Measurements from ENCODE around the gene ECEL1.

The ECEL1 gene

DNA sequence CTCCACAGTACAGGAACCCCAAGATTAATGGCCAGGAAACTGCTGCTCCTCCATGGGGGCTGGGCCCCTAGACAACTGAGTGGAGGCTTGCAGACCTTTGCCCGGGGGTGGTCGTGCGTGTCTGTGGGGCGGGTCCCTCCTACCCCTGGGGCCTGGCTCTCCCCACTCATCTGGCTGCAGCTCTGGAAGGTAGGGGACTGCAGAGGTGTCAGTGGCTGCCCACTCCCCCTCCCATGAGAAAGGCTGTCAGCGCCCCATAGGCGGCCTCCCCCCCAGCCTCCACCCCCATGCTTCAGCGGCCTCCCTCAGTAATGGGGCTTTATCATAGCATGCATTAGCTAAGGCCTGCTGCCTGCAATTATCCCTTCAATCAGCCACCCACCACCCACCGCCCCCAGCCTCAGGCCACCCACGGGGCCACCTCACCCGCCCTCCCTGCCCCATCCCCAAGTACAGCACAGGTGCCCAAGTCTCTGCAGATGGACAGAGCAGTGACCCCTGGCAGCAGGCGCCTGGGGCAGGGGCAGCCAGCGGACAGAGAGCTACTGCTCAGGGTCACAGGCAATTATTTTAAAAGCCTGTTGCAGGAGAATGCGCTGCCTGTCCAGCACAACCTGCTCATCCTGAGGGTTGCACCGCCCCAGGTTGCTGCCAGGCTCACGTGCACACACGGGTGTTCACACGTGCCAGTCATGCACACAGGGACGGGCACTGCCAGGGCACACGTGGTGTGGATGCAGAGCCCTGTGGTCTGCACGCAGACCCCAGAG lies 9.1 kb upstream of the ECEL1 start:
- DNase-seq: no peak

DNA sequence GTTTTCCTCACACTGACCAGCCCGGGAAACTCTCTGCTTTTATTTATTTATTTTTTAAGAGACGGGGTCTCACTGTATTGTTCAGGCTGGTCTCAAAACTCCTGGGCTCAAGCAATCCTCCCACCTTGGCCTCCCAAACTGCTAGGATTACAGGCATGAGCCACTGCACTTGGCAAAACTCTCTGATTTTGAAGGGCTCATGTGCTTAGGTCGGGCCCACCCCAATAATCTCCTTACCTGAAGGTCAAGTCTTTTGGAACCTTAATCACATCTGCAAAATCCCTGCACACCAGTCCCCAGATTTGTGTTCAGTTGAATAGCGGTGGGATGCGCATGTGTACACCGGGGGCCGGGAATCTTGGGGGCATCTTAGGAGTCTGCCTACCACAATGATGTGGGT lies 7.7 kb upstream of the ECEL1 start:
- no peak for DNase-seq

DNA sequence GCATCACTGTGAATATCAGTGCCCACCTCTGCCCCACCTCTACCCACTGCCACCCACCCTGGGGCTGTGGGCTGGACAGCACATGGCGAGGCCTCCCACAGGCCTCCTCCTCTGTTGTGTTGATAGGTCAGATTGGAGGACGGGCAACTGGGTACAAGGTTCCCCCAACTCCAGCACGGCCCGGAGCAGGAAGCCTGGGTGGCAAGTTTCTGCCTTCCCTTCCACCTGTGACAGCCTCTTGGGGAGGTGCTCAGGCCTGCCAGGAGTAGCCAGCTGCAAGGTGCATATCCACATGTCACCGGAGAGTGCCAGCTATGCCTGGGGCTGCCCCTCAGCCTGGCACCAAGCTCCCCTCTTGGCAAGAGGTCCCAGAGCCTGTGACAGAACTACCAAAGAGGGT lies 6.9 kb upstream of the ECEL1 start:
- DNase-seq: no peak

DNA sequence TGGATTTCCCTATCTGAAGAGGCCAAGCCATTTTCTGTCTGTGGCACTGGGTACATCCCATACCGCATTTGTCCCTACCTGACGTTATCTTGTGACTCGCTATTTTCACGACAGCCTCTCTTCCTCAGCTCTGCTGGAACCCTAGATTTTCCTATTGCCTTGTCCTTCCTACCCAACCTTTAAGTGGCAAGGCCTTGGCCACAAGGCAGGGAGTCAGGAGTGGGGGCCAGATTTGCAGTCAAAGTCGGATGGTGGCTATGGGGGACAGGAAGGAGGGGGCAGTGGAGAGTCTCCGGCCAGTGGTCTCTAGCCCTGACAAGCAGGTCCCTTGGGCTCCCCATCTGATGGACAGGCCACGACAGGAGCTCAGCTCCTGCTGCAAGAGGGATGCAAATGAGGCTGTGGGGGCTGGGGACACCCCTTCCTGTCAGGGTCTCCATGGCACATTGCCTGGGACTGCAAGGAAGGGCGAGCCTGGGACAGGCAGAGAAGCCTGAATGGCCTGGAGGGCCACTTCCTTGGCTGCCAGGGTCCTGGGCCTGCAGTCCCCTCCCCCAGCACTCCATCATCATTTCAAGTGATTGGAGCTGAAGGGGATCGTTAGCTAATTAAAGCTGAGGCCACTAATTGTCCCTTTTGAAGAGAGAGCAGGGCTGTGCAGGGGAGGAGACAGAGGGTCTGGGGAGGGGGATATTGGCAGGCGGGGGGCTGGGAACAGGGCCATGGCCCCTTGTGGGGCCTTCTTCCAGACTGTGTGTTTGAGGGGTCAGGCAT lies 6.3 kb upstream of the ECEL1 start:
- no peak for DNase-seq

DNA sequence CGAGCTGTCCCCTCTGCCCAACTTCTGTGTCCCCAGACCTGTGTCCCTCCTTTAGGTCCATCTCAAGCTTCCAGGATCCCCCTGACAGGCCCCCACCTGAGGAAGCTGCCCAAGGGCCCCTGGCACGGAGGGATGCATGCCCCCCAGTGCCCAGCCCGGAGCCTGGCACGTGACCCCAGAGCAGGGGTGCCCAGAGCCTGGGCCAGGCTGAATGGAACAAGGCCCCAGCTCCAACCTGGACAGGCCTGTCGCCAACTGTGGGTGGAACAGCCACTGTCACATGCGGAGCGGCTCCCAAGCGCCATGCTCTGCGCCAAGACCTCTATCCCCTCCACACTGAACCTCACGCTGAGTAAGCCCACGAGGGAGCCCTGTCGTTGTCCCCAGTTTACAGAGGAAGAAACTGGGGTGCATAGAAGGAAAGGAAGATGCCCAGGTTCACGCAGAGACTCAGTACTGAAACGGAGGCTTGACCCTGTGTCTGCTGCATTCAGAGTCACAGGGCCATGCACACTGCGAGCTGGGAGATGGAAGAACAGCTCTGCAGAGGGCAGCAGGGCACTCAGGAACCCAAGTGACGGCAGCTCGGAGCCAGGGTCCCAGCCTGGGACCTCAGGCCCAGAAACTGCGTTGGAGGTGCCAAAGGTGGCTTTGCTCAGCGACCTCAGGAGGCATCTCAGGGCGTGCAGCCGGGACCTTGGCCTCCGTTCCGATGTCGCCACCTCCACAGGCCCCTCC lies 5.5 kb upstream of the ECEL1 start:
- DNase-seq: no peak

DNA sequence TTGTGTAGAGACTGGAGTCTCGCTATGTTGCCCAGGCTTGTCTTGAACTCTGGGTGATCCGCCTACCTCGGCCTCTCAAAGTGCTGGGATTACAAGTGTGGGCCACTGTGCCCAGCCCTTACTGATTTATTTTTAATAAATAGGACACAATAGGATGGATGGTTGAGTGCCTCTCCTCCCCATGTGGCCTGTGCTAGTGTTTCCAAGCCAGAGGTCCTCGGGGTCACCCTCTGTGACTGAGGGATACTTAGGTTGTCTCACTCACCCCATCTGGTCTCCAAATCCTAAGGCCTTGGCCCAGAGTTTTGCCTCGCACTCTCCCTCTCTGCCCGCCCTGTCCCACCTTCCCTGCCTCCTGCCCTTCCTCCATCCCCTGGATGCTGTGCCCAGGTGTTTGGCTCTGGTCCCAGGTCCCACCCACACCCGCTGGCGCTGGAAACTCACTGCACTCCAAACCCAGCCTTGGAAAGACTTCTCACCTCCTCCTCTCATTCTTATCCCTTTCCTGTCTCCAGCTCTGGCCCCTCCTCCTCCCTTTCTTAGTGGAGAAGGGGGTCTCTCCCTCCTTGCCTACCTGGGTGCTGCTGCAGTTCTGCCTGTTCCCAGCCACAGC lies 4.7 kb upstream of the ECEL1 start:
- no peak for DNase-seq

DNA sequence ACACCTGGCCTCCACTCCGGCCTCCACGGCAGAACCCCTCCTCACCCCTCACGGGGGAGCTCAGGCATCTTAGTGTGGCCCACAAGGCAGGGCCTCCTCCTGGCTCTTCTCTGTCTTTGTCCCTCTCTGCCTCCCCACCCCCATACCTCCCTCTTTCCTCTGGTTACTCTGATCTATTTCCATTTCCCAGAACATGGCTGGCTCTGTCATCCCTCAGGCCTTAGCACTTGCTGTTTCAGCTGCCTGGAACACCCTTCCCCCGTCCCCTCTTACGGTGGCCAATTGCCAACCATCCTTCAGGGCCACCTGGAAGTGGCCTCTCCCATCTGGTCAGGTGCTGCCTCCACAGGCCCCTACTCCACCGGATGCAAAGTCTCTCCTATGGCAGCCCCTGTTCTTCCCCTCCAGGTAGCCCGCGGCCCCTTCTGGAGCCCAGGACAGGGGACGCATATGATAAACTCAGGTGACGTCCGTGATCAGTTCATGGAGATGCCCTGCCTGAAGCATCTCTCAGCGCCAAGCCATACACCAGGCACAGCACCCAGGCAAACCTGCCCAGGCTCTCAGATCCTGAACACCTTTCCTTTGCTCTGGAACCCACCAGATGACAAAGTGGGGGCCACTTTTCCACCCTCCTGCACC lies 3.6 kb upstream of the ECEL1 start:
- DNase-seq: no peak

DNA sequence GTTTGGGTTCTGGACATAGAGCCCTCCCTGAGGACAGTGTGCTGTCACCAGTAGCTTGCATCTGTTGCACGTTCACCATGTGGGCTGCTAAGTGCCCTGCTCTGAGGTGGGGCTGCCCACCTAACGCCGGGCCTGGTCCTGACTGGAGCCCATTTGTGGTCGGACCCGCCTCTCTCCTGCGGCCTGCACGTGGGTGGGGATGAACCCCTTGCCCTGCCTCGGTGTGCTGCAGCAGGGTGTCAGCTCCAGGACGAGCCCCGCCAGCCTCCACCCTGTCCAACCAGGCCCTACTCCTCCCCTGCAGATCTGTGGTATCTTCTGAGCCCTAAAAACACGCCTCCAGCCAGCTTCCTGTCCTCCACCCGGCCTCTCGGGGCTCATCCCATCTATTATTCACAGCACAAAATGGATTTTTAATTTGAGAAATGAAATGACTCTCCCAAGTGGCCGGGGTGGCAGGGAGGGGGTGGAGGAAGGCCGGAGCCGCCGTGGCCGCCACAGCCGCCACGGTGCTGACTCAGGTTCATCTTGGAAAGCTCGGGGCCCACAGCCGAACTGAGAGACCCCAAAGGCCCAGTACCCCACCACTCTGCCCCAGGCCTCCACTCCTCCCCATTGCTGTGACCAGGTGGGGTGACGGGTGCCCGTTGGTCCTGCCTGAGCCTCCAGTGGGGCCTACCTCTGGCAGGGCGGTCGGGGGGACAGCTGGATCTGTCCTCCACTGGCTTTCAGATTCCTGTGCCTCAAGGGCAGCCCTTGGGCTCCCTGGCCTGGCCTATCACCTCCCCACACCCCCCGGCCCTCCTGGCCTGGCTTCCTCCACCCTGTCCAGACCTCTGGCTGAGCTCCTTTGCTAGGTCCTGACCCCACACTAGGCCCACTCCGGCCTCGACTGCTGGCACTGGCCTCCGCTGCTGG lies 2.8 kb upstream of the ECEL1 start:
- DNase-seq: peak; percentile 56

DNA sequence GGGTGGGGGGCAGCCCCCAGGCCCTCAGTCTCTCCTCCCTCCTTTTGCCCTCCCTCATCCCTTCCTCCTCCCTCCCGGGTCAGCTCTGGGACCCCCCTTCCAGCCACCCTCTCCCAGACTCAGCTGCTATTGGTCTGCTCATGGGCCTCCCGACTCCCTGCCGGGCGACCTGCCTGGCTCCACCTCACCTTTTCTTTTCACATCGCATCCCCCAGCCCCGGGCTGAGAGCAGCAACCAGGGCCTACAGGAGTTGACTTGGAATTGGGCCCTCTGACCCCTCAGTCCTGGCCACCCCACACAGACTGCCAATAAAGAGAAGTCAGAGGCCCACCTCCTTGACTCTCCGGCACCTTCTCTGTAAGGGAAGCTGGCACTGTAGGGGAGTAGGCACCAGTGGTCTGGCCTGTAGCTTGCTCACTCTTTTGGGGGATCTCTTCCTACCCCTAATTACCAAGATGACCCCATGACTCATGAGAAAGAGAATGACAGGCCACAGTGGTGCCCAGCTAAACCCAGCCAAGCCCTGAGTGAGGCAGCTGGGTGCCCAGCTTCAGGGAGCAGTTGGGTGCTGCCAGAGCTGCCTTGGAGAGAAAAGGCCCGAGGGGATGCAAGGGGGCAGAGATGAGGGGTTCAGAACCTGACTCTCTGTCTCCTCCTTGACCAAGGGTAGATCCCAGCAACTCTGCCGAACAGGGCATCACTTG lies 2.0 kb upstream of the ECEL1 start:
- DNase-seq: peak; percentile 41

DNA sequence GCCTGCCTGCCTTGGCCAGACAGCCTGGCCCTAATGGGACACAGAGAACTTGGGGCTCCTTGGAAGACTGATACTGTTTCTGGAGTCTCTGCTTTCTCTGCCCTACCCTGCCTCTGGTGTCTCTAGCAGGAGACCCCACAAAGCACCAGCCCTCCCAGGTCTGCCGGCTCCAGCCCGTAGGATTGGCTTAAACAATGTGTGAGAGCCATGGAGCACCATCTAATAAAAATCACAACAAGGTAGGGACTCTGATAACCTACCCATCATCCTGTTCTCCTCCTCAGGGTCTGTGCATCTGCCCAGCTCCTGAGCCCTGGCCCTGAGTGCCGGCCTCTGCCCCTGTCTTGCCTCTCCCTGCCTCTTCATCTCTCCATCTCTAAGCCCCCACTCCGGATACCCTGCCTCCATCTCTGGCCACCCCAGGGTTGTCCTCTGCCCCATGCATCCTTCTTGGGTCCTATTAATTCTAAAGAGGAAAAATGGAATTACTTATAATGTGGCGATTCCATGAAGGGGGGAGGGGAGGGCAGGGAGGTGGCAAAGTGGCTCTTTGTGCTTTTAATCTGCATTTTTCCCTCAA lies 1.2 kb upstream of the ECEL1 start:
- DNase-seq: no peak

DNA sequence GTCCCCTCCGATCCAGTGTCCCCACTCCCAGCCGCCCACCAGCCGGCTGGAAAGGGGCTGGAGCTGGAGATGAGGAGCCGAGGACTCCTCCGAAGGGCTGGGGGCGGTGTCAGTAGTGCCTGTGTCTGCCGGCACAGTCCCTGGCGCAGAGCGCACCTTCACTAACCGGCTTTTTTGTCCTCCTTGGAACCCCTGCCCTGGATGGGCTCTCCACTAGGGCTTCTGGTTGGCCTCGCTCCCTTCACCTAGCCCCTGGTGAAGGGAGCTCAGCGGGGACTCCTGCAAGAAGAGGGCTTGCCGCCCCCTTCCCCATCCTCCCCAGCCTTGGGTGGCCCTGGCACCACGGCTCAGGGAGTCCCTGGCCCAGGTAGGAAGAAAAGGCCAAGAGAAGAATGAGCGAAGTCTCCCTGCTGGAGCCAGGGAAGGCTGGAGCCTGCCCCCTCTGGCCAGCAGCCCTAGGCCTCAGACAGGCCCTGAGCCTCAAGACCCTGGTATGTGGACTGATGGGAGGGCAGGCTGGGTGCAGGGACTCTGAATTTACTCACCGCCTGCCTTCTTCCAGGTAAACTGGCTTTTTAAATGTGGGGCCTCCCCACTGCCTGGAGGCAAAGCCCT lies 570 bp upstream of the ECEL1 start:
- no peak for DNase-seq

DNA sequence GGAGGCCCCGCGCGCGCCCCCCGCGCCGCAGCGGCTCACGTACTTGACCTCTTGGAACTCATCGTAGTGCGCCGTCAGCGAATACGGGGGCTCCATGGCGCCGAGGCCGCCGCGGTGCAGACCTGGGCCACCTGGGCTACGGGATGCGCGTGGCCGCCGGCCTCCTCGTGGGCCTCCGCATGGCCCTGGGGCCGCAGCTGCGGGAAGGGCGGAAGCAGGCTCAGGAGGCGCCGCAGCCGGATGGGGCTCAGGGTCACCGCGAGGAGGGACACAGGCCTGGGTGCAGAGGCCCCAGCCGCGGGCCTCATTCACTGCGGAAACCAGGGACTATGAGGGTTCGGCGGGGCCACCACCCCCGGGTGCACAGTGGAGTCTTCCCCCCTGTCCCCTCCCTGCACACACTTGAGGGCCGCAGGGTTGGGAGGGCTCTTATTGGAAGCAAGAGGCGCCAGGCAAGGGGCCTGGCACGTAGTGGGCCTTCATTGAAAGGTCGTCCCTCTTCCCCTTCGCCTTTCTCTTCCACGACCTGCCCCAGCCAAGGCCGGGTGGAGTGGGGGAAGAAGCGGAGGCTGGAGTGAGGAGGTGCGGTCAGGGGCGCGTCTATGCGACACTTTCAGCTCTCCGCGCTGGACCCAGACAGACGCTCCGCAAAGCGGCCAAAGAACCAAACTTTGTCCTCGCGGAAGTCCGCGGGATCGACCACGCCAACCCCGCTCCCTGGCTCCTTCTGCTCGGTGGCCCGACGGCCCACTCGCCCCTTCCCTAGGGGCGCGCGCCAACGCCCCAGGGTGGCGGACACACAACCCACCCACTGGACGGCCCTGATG lies 863 bp downstream of the ECEL1 start:
- DNase-seq: no peak

DNA sequence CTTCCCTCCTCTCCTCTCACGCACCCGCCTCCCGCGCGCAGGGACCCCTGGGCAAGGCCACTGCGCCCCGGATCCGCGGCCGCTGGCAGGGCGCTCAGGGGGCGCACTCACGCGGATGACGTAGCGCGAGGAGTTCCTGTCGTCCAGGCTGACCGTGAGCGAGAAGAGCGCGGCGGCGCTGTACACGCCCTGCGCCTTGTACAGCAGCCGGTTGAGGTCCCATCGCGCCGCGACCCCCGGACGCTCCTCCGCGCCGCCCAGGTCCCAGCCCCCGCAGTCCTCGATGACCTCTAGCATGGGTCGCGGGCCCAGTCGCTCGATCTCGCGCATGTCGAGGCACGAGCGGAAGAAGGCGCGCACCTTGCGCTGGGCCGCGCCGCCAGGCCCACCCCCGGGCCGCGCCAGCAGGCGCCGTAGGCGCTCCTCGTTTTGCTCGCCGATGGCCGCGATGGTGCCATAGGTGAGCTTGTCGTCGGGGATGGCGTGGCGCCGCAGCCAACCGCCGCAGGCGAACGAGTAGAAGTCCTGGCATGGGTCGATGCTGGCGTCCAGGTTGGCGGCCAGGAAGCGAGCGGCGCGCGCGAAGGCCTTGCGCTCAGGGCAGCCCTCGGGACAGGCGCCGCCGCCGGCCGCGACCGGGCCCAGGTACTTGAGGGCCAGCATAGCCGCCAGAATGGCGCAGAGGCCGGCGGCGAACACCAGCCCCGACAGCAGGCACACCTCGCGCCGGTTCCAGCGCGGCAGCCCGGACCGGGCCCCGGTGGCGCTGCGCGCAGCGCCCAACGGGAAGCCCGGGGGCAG lies 1.7 kb downstream of the ECEL1 start:
- DNase-seq: peak; percentile 47

DNA sequence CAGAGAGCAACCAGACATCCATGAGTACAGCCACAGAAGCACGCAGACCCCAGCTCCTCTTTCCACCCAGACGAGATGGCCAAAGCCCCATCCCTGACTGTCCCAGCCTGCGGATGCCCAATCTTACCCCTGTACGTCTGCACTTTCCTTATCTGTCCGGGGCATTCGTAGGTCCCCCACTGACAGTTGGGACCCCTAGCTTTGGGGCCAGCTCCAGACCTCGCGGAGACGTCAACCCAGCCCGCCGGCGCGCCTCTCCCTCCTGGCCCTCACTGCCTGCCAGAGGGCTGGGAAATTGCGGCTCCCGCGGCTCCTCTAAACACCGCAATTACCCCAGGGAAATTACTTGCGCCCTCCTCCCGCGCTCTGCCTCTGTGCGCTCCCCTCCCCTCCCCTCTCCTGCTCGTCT lies 2.3 kb downstream of the ECEL1 start:
- no peak for DNase-seq

DNA sequence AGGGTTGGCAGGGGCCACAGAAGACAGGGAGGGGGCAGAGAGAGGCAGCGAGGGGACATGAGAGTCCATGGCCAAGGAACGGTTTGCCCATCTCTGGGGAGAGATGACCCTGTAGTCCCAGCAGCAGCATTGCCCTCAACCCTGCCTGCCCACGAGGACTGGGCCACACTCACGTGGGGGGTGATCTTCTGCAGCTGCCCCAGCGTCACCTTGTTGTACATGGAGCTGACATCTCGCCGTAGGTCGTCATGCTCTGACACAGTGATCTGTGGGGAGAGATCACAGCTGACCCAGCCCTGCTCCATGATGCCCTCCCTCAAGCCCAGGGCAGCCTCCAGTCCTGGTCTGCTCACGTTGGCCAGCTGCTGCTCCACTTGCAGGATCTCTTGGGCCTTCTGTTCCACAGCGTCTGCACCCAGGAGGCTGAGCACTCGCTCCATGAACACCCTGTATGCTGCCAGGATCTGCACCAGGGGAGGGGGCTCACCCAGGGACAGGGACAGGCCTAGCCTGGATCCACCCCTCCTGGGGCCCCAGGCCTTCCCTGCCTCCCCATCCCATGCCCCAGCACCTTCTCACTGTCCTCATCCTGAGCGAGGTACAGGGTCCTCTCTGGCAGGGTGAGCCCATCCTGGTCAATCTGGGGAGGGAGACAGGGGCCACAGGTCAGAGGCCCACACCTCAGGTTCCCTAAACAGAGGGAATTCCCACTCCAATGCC lies 2.8 kb downstream of the ECEL1 start:
- DNase-seq: peak; percentile 49

DNA sequence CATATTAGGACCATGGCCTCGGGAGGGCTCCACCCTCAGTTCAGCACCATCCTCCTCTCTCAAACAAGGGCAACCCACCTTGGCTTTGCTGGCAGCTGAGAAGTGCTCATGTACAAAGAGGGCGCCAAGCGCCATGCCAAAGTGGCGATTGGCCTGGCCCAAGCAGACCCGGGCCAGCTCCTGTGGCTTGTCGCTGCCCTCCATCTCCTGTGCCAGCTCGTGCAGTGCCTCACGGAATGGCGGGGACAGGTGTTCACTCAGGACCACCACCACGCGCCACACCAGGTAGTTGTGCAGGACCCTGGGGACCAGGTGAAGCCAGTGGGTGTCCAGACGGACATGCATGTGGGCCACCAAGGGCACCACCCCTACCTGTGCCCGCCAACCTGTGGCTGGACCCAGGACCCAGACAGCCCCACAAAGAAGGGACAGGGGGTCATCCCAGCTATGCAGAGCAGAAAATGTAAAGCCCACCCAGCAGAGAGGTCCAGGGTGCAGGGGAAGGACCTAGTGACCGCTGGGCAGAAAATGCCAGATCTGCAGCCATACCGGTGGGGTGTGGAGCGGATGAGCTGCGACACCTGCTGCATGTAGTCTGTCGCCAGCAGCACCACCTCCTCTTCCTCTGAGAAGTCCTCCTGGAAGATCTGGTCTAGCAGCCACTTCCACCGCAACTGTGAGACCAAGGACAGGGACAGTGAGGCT lies 3.6 kb downstream of the ECEL1 start:
- peak; percentile 61 for DNase-seq

Measured in activated effector memory CD4-positive, alpha-beta T cell treated with anti-CD3 and anti-CD28 coated beads, Interleukin-2, amount 50 U/mL, for 16 hours (primary cell).